Measurements from ENCODE around the gene HMGCS2. TPM values are rescaled to one million over a fixed set of nuclear protein-coding genes. Genes with fewer than 3 reads are reported as not detected.

HMGCS2 gene
- total and polyA plus RNA-seq, 2 donors from 2014 or later, result 3.9 to 163 TPM

- Histone ChIP-seq H3K9me3 (ENCODE audit: control insufficient read depth in 2 of 3, insufficient read depth in 1 of 3, low read length in 3 of 3) (no peaks in the 10 kb centered on the region), H3K27ac (ENCODE audit: low read depth in 2 of 2, low read length in 2 of 2) (no peak overlapping the region), H3K9ac (ENCODE audit: low read length in 3 of 3) (no peak overlapping the region), H3K4me1 (ENCODE audit: control insufficient read depth in 2 of 3, insufficient read depth in 2 of 3, low read depth in 1 of 3, low read length in 3 of 3) (no peaks in the 10 kb centered on the region), H3K4me3 (ENCODE audit: low read length in 3 of 3) (no peak overlapping the region), H3K36me3 (ENCODE audit: control insufficient read depth in 2 of 3, insufficient read depth in 3 of 3, low read length in 3 of 3) (no peaks in the 10 kb centered on the region), H3K27me3 (ENCODE audit: control insufficient read depth, insufficient read depth, low read length) (no peaks in the 10 kb centered on the region)
- no peak for DNase-seq
- no peak for FAIRE-seq
- no peak for TF ChIP-seq CTCF (IDR thresholded peaks at IDR 0.05; ENCODE audit: borderline replicate concordance, extremely low read depth, insufficient read depth)
- intact Hi-C loops (cut with DNase I), result no loop called here
Measured at GRCh38 chr1:119797606-119798005, 28.9 kb upstream of the HMGCS2 start.

GRCh38 chr1:119797162-119797561, 28.5 kb upstream of the HMGCS2 start:
- intact Hi-C loops (cut with DNase I), result no loop called here
- Histone ChIP-seq H3K27ac (ENCODE audit: low read depth in 2 of 2, low read length in 2 of 2) (no peak overlapping the region), H3K27me3 (ENCODE audit: control insufficient read depth, insufficient read depth, low read length) (no peaks in the 10 kb centered on the region), H3K9me3 (ENCODE audit: control insufficient read depth in 2 of 3, insufficient read depth in 1 of 3, low read length in 3 of 3) (no peaks in the 10 kb centered on the region), H3K9ac (ENCODE audit: low read length in 3 of 3) (no peak overlapping the region), H3K4me1 (ENCODE audit: control insufficient read depth in 2 of 3, insufficient read depth in 2 of 3, low read depth in 1 of 3, low read length in 3 of 3) (no peaks in the 10 kb centered on the region), H3K36me3 (ENCODE audit: control insufficient read depth in 2 of 3, insufficient read depth in 3 of 3, low read length in 3 of 3) (no peaks in the 10 kb centered on the region), H3K4me3 (ENCODE audit: low read length in 3 of 3) (no peak overlapping the region)
- no peak for DNase-seq
- FAIRE-seq, result no peak
- TF ChIP-seq CTCF (IDR thresholded peaks at IDR 0.05; ENCODE audit: borderline replicate concordance, extremely low read depth, insufficient read depth), result no peak

- Histone ChIP-seq H3K9ac (ENCODE audit: low read length in 3 of 3) (no peak overlapping the region), H3K36me3 (ENCODE audit: control insufficient read depth in 2 of 3, insufficient read depth in 3 of 3, low read length in 3 of 3) (no peaks in the 10 kb centered on the region), H3K27ac (ENCODE audit: low read depth in 2 of 2, low read length in 2 of 2) (no peak overlapping the region), H3K4me3 (ENCODE audit: low read length in 3 of 3) (no peak overlapping the region), H3K4me1 (ENCODE audit: control insufficient read depth in 2 of 3, insufficient read depth in 2 of 3, low read depth in 1 of 3, low read length in 3 of 3) (peaks cover 0 to 5% (median 0%) of the 10 kb centered on the region in 3 donors), H3K27me3 (ENCODE audit: control insufficient read depth, insufficient read depth, low read length) (no peaks in the 10 kb centered on the region), H3K9me3 (ENCODE audit: control insufficient read depth in 2 of 3, insufficient read depth in 1 of 3, low read length in 3 of 3) (no peaks in the 10 kb centered on the region)
- FAIRE-seq (no peak), DNase-seq (no peak)
- TF ChIP-seq CTCF (IDR thresholded peaks at IDR 0.05; ENCODE audit: borderline replicate concordance, extremely low read depth, insufficient read depth), result no peak
- intact Hi-C loops (cut with DNase I), result no loop called here
Measured at GRCh38 chr1:119795261-119796200, 26.8 kb upstream of the HMGCS2 start.
